GM12892 (cell line): Measurements from ENCODE around the gene RPIA.
"Not testable (repeated sequence)": the region's sequence is repeated elsewhere in the genome, so short reads cannot be mapped to it uniquely, and the experiment has no call there.

Experiments used
- DNase-seq: peaks from one replicate; pipeline ENCODE4 v3.0.0; 2011; ENCODE audit not compliant: insufficient read length
- FAIRE-seq: peaks from 2 replicates; lab custom pipeline; 2011; peaks lifted over from hg19 to GRCh38; lab: Jason Lieb, UNC
- POLR2A ChIP-seq: IDR thresholded peaks from 2 replicates; pipeline ENCODE4 v1.6.1; 2011; ENCODE audit warnings: low read depth, low read length, control low read depth
- POLR2AphosphoS5 ChIP-seq: IDR thresholded peaks from 2 replicates; pipeline ENCODE4 v1.6.1; 2011; ENCODE audit warnings: low read depth, low read length, control low read depth
- TAF1 ChIP-seq: IDR thresholded peaks from 2 replicates; pipeline ENCODE4 v1.6.1; 2011; ENCODE audit warnings: low read depth, mild to moderate bottlenecking, control low read depth, low read length, borderline replicate concordance

RPIA gene

GRCh38 chr2:88764141-88764849, 72.8 kb downstream of the RPIA start:
- DNase-seq (no peak), FAIRE-seq (no peak)
- no peak for TF ChIP-seq TAF1
- TF ChIP-seq POLR2A = no peak
- TF ChIP-seq POLR2AphosphoS5 = no peak

DNA sequence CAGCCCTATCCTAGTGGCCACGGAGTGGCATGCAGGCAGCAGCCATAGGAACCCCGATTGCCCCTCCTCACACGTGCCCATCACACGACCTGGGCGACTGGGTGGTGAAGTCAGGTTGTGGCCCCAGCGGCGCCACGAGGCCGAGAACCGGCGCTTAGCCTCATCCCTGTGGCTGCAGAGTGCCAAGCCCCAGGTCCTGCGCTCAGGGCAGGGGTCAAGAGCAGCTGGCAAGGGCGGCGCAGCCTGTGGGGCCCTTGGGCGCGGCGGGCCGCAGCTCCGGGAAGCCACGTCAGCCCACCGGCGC, 73.3 kb downstream of the RPIA start:
- FAIRE-seq (no peak), DNase-seq (no peak)
- no peak for TF ChIP-seq POLR2A
- TF ChIP-seq POLR2AphosphoS5 = no peak
- TF ChIP-seq TAF1 = no peak

GRCh38 chr2:88765154-88765888, 73.8 kb downstream of the RPIA start:
- TF ChIP-seq POLR2AphosphoS5 (no peak), POLR2A (no peak), TAF1 (no peak)
- DNase-seq (no peak), FAIRE-seq (no peak)

GRCh38 chr2:88765889-88766481, 74.5 kb downstream of the RPIA start:
- not testable (repeated sequence) for FAIRE-seq

GRCh38 chr2:88770016-88770415, 78.5 kb downstream of the RPIA start:
- FAIRE-seq = no peak
- no peak for DNase-seq
- TF ChIP-seq TAF1 = no peak
- no peak for TF ChIP-seq POLR2A

More at GRCh38 chr2:88765889-88766481, 74.5 kb downstream of the RPIA start:
- not testable (repeated sequence) for DNase-seq

DNA sequence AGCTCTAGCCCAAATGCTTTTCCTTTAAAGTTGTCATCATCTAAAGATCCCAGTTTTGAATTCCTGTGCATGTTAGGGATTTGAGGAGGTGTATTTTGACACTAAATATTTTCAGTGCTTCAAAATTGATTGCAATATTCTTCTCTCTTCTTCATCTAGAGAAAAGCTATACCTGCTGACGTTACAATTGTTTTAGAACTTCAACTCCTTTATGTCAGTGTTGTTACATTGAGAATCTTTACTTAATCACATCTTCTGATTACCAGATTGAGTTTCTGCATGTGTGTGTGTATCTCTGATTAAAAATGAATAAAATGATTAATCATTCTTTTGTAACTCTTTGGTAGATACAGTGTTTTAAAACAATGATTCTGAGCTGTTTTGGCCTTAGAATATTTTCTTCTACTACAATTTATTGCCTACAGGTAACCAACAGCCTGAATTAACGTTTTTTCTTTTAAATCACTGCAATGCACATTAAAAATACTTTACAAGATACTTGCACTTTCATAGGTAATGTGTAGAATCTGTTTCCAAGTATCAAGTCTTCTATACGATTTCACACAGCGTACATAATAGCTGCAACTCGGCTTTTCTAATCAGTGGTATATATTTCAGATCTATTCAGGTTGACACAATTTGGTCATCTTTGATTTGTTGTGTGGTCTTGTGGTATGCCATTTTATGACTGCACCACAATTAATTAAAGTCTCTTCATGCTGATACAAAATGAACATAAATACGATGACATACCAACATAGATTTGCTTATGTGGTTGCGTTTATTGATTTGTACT, 82.0 kb downstream of the RPIA start:
- not testable (repeated sequence) for FAIRE-seq, DNase-seq

- not testable (repeated sequence) for DNase-seq, FAIRE-seq
Measured at GRCh38 chr2:88789213-88789612, 97.7 kb downstream of the RPIA start.

DNA sequence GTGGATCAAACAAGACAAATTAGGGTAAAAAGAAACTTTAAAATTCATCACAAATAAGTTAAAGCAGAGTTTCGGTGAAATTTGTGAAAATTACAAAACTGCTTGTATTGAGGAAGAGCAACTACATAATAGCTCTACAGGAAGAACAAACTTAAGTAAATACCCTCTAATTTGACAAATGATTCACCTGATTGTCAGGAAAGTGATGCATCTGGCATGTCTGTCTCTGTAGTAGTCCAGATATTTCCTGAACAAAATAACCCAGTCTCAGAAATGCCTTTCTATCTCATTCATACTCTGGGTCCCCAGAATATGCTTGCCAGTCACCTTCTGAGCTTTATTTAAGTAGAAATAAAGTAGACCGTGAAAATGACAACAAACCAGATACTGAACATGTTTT, 104.5 kb downstream of the RPIA start:
- not testable (repeated sequence) for FAIRE-seq

DNA sequence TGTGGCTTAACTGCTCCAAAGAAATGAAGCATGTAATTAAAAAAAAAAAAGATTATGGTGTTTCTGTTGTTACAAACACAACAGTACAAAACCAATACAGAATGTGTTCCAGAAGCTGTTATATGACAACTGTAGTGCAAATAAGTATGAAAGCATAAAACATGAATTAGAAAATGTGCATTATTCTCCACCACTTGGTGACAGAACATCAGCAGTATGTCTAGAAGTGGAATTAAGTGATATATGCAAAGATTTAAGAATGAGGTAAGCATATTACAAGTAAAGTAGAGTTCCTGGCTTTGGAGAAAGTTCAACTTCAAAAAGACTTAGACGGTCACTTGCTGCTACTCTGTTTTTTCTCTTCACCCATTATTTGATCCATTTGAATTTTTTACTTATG, 105.0 kb downstream of the RPIA start:
- DNase-seq, FAIRE-seq: not testable (repeated sequence)

More for the DNA sequence above, 104.5 kb downstream of the RPIA start:
- DNase-seq = not testable (repeated sequence)

DNA sequence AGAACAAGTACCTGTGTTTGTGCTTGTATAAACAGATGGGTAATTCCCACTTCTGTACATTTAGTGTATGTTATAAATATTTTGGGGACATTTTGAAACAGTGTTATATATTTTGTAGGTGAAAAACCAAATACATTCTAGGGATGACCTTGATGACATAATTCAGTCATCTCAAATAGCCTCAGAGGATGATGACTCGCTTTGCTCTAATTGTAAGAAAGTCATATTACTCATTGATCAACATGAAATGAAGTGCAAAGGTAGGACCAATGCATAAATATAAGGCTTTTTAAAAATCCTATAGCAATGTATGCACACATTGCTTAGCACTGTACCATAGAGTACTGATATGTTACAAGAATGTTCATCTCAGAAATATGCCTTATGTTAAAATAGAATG, 105.7 kb downstream of the RPIA start:
- DNase-seq, FAIRE-seq: not testable (repeated sequence)
